Transverse colon (tissue), 4 donors: Measurements from ENCODE around the gene PACSIN1. TPM values are rescaled to one million over a fixed set of nuclear protein-coding genes. Genes with fewer than 3 reads are reported as not detected.

Experiments
- DNase-seq: peaks from one replicate; pipeline ENCODE4 v3.0.0-alpha.2; 2019
- H3K27ac ChIP-seq, 4 donors: fragments of 200-600 bp; sonication (generic); 2 replicates each; pipeline ENCODE4 v1.5.1; 2016 to 2018; ENCODE audit warnings: inconsistent platforms in 4 of 4
- H3K27me3 ChIP-seq: fragments of 200-600 bp; sonication (generic); 2 replicates; pipeline ENCODE4 v1.5.1; 2017; ENCODE audit warnings: inconsistent platforms
- H3K36me3 ChIP-seq, 4 donors: fragments of 200-600 bp; sonication (generic); 2 replicates each; pipeline ENCODE4 v1.5.1; 2017 to 2019; ENCODE audit warnings: inconsistent platforms in 4 of 4
- H3K4me1 ChIP-seq, 4 donors: fragments of 200-600 bp; sonication (generic); 2 replicates each; pipeline ENCODE4 v1.5.1; 2017 to 2020; ENCODE audit warnings: inconsistent platforms in 4 of 4
- H3K4me3 ChIP-seq, 4 donors: fragments of 200-600 bp; sonication (generic); 1 replicate in 1 of 4; 2 replicates in 3 of 4; pipeline versions ENCODE4 v1.5.1 to v1.6.1; 2017 to 2019; ENCODE audit warnings: inconsistent platforms in 4 of 4
- H3K9me3 ChIP-seq, 2 donors: fragments of 200-600 bp; sonication (generic); 2 replicates each; pipeline ENCODE4 v1.5.1; 2017 to 2019; ENCODE audit warnings: inconsistent platforms in 2 of 2
- CTCF ChIP-seq, 5 experiments: fragments of 200-600 bp in 3 of 5; fragments of 450-650 bp in 2 of 5; sonication (generic) in 3 of 5; IDR thresholded peaks; 1 replicate in 2 of 5; 2 replicates in 3 of 5; pipeline ENCODE4 v1.5.1; 2016 to 2017; ENCODE audit warnings: antibody characterized with exemption in 5 of 5, inconsistent platforms in 3 of 5, mild to moderate bottlenecking in 2 of 5, moderate library complexity in 1 of 5
- EP300 ChIP-seq: sonication (generic); formaldehyde crosslinking; IDR thresholded peaks from one replicate; pipeline ENCODE4 v1.6.1; 2017; ENCODE audit warnings: antibody characterized with exemption, low read depth
- POLR2A ChIP-seq: fragments of 450-650 bp; IDR thresholded peaks from one replicate; pipeline ENCODE4 v1.6.1; 2016; ENCODE audit warnings: antibody characterized with exemption, mild to moderate bottlenecking, moderate library complexity
- POLR2AphosphoS5 ChIP-seq, 3 donors: sonication (generic); formaldehyde crosslinking; IDR thresholded peaks; one replicate each; pipeline ENCODE4 v1.6.1; 2016; ENCODE audit warnings: antibody characterized with exemption in 3 of 3
- WGBS, 2 donors: methylation state at CpG; one replicate each; pipeline ENCODE4 v1.1.5; 2018; ENCODE audit warnings: low coverage in 1 of 2; 5-methylcytosine and 5-hydroxymethylcytosine counted together
- in situ Hi-C, 4 donors: fragments of 200-750 bp; cut with MboI; loops; one replicate each; pipeline versions ENCODE4 v1.15.0 to v1.15.1; 2017; ENCODE audit warnings: low sequenced_read_pairs in 3 of 4, low pct_ligation_motif_present in 1 of 4, low pct_unique_long_range_greater_than_20kb in 1 of 4
- intact Hi-C: fragments of 100-400 bp; cut with DNase I; formaldehyde crosslinking; loops from one replicate; pipeline ENCODE4 v1.15.1; 2023; ENCODE audit warnings: low total_unique reads
- total RNA-seq, 4 donors: library from RNA; depleted of rRNA; stranded (reverse); fragments of >200 nt; gene quantifications; one replicate each; pipeline ENCODE4 v1.1.0, GENCODE V29; 2016

PACSIN1 gene
- total RNA-seq, 4 donors from 2014 or later: 0.27 to 1.9 TPM; not detected in 2

GRCh38 chr6:34514112-34514511 lies 48.2 kb downstream of the PACSIN1 start:
- H3K4me1 ChIP-seq: no peaks in the 10 kb centered on the region
- H3K27me3 ChIP-seq: peaks cover 18% of the 10 kb centered on the region
- no peak overlapping the region for H3K27ac ChIP-seq
- DNase-seq: no peak
- TF ChIP-seq CTCF (IDR thresholded peaks at IDR 0.05): no peak
- no peak for TF ChIP-seq POLR2A
- no peak for TF ChIP-seq EP300
- no peak for TF ChIP-seq POLR2AphosphoS5 (IDR thresholded peaks at IDR 0.05)
- in situ Hi-C loops: no loop called here
- WGBS, 2 donors: 82 to 100% methylated on average over 2 to 8 of the region's 8 CpGs
- no peak overlapping the region for H3K4me3 ChIP-seq
- peaks cover 3 to 8% of the 10 kb centered on the region in 2 donors for H3K9me3 ChIP-seq
- H3K36me3 ChIP-seq: no peaks in the 10 kb centered on the region
- intact Hi-C loops: no loop called here

- Histone ChIP-seq H3K36me3 (no peaks in the 10 kb centered on the region), H3K4me1 (no peaks in the 10 kb centered on the region), H3K27me3 (peaks cover 18% of the 10 kb centered on the region), H3K27ac (no peak overlapping the region), H3K4me3 (no peak overlapping the region), H3K9me3 (peaks cover under 1 to 1% of the 10 kb centered on the region in 2 donors)
- 7 to 46% methylated on average over 12 to 28 of the region's 34 CpGs for WGBS, 2 donors
- TF ChIP-seq EP300 (no peak), POLR2A (no peak), POLR2AphosphoS5 (IDR thresholded peaks at IDR 0.05) (no peak), CTCF (IDR thresholded peaks at IDR 0.05) (no peak)
- in situ Hi-C loops (no loop called here), intact Hi-C loops (no loop called here)
- DNase-seq: no peak
These were observed 49.0 kb downstream of the PACSIN1 start for GRCh38 chr6:34514593-34515472.

GRCh38 chr6:34515473-34516387 lies 49.9 kb downstream of the PACSIN1 start:
- TF ChIP-seq POLR2A (no peak), CTCF (IDR thresholded peaks at IDR 0.05) (no peak), EP300 (no peak), POLR2AphosphoS5 (IDR thresholded peaks at IDR 0.05) (no peak)

More at GRCh38 chr6:34515473-34516387, 49.9 kb downstream of the PACSIN1 start:
- Histone ChIP-seq H3K27ac (no peak overlapping the region), H3K36me3 (no peaks in the 10 kb centered on the region), H3K9me3 (no peaks in the 10 kb centered on the region), H3K27me3 (peaks cover 18% of the 10 kb centered on the region), H3K4me3 (no peak overlapping the region), H3K4me1 (no peaks in the 10 kb centered on the region)
- WGBS, 2 donors: 77% methylated on average over 13 of the region's 13 CpGs; no CpG with 5 or more reads in 1 of the 2 donors
- intact Hi-C loops (no loop called here), in situ Hi-C loops (no loop called here)
- no peak for DNase-seq
